Heart right ventricle (tissue), 16 donors: Measurements from ENCODE around the gene ANO10. TPM values are rescaled to one million over a fixed set of nuclear protein-coding genes. Genes with fewer than 3 reads are reported as not detected.
A peak's percentile ranks its signal among the peaks of the same experiment; 100 is the strongest.

Source experiments
- ATAC-seq, 8 donors: fragments of 200-7000 bp; cut with Tn5 transposase; one replicate each; pipeline ENCODE4 v1.9.1; 2020; ENCODE audit warnings: mild to moderate bottlenecking in 8 of 8, moderate library complexity in 8 of 8, moderate number of reproducible peaks in 1 of 8
- DNase-seq, 2 donors: peaks; one replicate each; pipeline ENCODE4 v3.0.0-alpha.2; 2020
- H3K27ac ChIP-seq, 10 donors: fragments of 200-600 bp; sonication (generic) in 2 of 10; one replicate each; pipeline versions ENCODE4 v1.5.0 to v1.8.0; 2020 to 2022; ENCODE audit warnings: mild to moderate bottlenecking in 3 of 10
- H3K27me3 ChIP-seq, 7 donors: fragments of 200-600 bp; one replicate each; pipeline ENCODE4 v1.8.0; 2021 to 2022; ENCODE audit warnings: mild to moderate bottlenecking in 2 of 7
- H3K36me3 ChIP-seq, 9 donors: fragments of 200-600 bp; sonication (generic) in 1 of 9; one replicate each; pipeline versions ENCODE4 v1.5.0 to v1.8.0; 2020 to 2022; ENCODE audit warnings: mild to moderate bottlenecking in 2 of 9
- H3K4me1 ChIP-seq, 9 donors: fragments of 200-600 bp; sonication (generic) in 1 of 9; one replicate each; pipeline versions ENCODE4 v1.5.0 to v1.8.0; 2020 to 2022; ENCODE audit warnings: mild to moderate bottlenecking in 4 of 9
- H3K4me3 ChIP-seq, 10 donors: fragments of 200-600 bp; sonication (generic) in 2 of 10; one replicate each; pipeline versions ENCODE4 v1.5.0 to v1.8.0; 2020 to 2022; ENCODE audit warnings: mild to moderate bottlenecking in 7 of 10, moderate library complexity in 2 of 10
- H3K9me3 ChIP-seq, 11 donors: fragments of 200-600 bp in 10 of 11; sonication (generic) in 2 of 11; one replicate each; pipeline versions ENCODE4 v1.5.0 to v1.8.0; 2013 to 2022; ENCODE audit warnings: mild to moderate bottlenecking in 2 of 11, control low read depth in 1 of 11, moderate library complexity in 1 of 11
- whole genome bisulfite sequencing, 2 donors: extraction: QIAGEN DNeasy Blood & Tissue Kit; methylation state at CpG; one replicate each; pipeline ENCODE4 v1.1.7; 2013; ENCODE audit warnings: inconsistent platforms in 1 of 2; 5-methylcytosine and 5-hydroxymethylcytosine counted together
- intact Hi-C, 10 donors: fragments of 100-400 bp; cut with DNase I; formaldehyde crosslinking; loops; one replicate each; pipeline versions ENCODE4 v1.11.1 to v1.14.2; 2022
- polyA plus RNA-seq, 2 donors: library from polyadenylated mRNA; stranded (reverse); fragments of 200-250 nt; gene quantifications; one replicate each; pipeline ENCODE4 v1.2.3, GENCODE V29; 2013
- total RNA-seq, 10 donors: library from RNA; stranded (reverse); fragmentation: NEBNext Ultra II Directional in 3 of 10; extraction: Animal tissue kit (Norgen Biotek cat#: 25700) in 3 of 10; gene quantifications; one replicate each; pipeline versions ENCODE4 v1.2.1 to v1.2.4, GENCODE V29; 2021 to 2023
- TF ChIP-seq, protein P1 (sequence below), 9 donors: fragments of 200-600 bp; sonication (generic) in 2 of 9; IDR thresholded peaks; one replicate each; pipeline versions ENCODE4 v1.5.0 to v1.8.0; 2021 to 2022; ENCODE audit warnings: antibody characterized with exemption in 9 of 9, mild to moderate bottlenecking in 5 of 9, moderate library complexity in 1 of 9
- donor health status: Arrhythmogenic right ventricular cardiomyopathy.
- donor health status: ischemic (EF 13 %, LVEDD 7.1; RV severe dilation, severe dysfunction).
- donor health status: healthy with polysubstance abuse.
- donor health status: DM: no; HTN: yes; CAD: no.
- donor health status: DM: no; HTN: no; CAD: no.
- donor health status: ischemic (EF 25% LVEDD 6.9; RV normal size, moderate dysfunction).
- donor health status: ischemic (EF 25% LVEDD 5.7; RV mildly dilated, moderate dysfunction).
- donor health status: healthy.
- donor health status: DM: yes; HTN: yes; CAD: no.
- donor health status: Ischemic cardiomyopathy.
- donor health status: ischemic (EF 35%, LVEDD 5.7; RV mildly dilated, moderate dysfunction).
- donor health status: nonischemic (EF 11% LVEDD 7.7; RV severe dilation, severe dysfunction).
- donor health status: DM: yes; HTN: yes; CAD: no.
- donor health status: PGD.
- donor health status: ischemic (EF 29% LVEDD 5.4; RV normal size, mild dysfunction).
- donor health status: nonischemic (EF 23%, LVEDD 6.1; RV moderate dilation, normal function).

The ANO10 gene
- total and polyA plus RNA-seq, 12 donors: 7.1 to 24.2 (median 13.3) TPM

GRCh38 chr3:43364926-43365325, 256.9 kb downstream of the ANO10 start:
- Histone ChIP-seq H3K9me3 (no peaks in the 10 kb centered on the region), H3K27ac (peak overlapping the region in 7 of 10 donors; percentile 14 to 79 (median 69)), H3K36me3 (peaks cover 0 to 11% (median 0%) of the 10 kb centered on the region in 9 donors), H3K4me3 (no peak overlapping the region), H3K4me1 (peaks cover 4 to 45% (median 15%) of the 10 kb centered on the region in 9 donors), H3K27me3 (no peaks in the 10 kb centered on the region)
- ATAC-seq (no peak), DNase-seq (no peak)
- WGBS, 2 donors: 96 to 97% methylated on average over 14 of the region's 14 CpGs
- intact Hi-C loops: loop anchor here in 2 of 10 donors (10.0 kb wide), 2 partner anchors 140 to 190 kb away; no protein-coding TSS in a partner anchor
- TF ChIP-seq, protein P1, sequence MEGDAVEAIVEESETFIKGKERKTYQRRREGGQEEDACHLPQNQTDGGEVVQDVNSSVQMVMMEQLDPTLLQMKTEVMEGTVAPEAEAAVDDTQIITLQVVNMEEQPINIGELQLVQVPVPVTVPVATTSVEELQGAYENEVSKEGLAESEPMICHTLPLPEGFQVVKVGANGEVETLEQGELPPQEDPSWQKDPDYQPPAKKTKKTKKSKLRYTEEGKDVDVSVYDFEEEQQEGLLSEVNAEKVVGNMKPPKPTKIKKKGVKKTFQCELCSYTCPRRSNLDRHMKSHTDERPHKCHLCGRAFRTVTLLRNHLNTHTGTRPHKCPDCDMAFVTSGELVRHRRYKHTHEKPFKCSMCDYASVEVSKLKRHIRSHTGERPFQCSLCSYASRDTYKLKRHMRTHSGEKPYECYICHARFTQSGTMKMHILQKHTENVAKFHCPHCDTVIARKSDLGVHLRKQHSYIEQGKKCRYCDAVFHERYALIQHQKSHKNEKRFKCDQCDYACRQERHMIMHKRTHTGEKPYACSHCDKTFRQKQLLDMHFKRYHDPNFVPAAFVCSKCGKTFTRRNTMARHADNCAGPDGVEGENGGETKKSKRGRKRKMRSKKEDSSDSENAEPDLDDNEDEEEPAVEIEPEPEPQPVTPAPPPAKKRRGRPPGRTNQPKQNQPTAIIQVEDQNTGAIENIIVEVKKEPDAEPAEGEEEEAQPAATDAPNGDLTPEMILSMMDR (IDR thresholded peaks at IDR 0.05): no peak

DNA sequence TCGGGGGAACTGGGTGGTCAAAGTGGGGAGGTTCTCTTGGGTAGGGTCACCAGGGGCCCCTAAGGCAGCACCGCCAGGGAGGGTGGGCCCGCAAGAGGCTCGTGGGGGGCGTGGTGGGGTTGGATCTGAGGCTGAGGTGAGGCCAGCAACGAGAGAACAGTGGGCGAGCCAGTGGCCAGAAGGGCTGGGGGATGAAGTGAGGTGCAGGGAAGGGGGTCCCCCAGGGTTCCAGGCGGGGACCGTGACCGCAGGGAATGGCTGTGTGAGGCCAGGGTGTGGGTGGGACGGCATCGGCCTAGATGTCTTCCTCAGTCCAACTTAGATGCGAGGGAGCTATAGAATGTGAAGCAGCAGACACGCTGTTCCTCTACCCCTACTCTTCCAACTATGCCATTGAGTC, 257.3 kb downstream of the ANO10 start:
- no peaks in the 10 kb centered on the region for H3K9me3 ChIP-seq
- intact Hi-C loops: loop anchor here in 2 of 10 donors (10.0 kb wide), 2 partner anchors 140 to 190 kb away; no protein-coding TSS in a partner anchor
- no peak for DNase-seq
- WGBS, 2 donors: 97 to 98% methylated on average over 14 of the region's 14 CpGs
- H3K27ac ChIP-seq: peak overlapping the region in 6 of 10 donors; percentile 14 to 79 (median 72)
- peaks cover 3 to 45% (median 15%) of the 10 kb centered on the region in 9 donors for H3K4me1 ChIP-seq
- no peaks in the 10 kb centered on the region for H3K27me3 ChIP-seq
- H3K4me3 ChIP-seq: no peak overlapping the region
- peaks cover 0 to 11% (median 0%) of the 10 kb centered on the region in 9 donors for H3K36me3 ChIP-seq
- TF ChIP-seq, protein P1 (IDR thresholded peaks at IDR 0.05): no peak
- ATAC-seq: no peak

DNA sequence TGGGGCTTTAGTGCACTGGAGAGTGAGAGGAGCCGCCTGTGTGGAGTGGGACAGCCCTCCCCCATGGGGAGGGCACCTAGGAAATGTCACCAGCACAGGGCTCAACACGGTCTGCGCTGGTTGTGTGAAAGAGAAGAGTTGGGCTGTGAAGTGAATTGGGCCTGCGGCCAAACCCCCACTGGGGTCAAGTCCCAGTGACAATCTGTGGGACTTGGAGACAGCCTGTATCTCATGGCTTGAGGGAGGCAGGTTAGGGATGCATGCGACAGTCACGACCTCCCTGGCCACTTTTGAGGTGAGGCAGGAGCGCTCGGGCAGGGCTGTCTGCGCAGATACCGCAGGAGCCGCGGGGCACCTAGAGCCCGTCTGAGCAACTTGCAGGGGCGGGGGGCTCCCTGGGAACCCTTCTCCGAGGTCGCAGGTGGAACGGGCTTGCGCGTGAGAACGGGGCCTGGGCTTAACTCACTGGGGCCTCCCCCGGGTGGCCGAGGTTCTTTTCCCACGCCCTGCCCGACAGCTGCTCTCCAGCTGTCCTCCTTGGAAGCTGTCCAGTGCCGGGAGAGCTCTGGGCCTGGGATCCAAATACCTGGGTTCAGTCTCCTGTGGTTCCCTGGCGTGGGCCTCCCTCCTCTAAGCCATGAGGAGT, 258.1 kb downstream of the ANO10 start:
- H3K4me3 ChIP-seq: no peak overlapping the region
- TF ChIP-seq, protein P1 (IDR thresholded peaks at IDR 0.05): no peak
- intact Hi-C loops: loop anchor here in 4 of 10 donors (1.0 to 10.0 kb wide), 4 partner anchors 45 to 189 kb away; no protein-coding TSS in a partner anchor
- H3K27me3 ChIP-seq: no peaks in the 10 kb centered on the region
- H3K9me3 ChIP-seq: no peaks in the 10 kb centered on the region
- peaks cover 0 to 11% (median 0%) of the 10 kb centered on the region in 9 donors for H3K36me3 ChIP-seq
- ATAC-seq (peak; percentile 60 to 79 (median 66)), DNase-seq (peak; percentile 75 to 76)
- peaks cover 3 to 45% (median 15%) of the 10 kb centered on the region in 9 donors for H3K4me1 ChIP-seq
- H3K27ac ChIP-seq: peak overlapping the region in 9 of 10 donors; percentile 24 to 79 (median 61)
- 71 to 78% methylated on average over 26 of the region's 26 CpGs for WGBS, 2 donors

GRCh38 chr3:43362961-43363360, 258.9 kb downstream of the ANO10 start:
- DNase-seq (no peak), ATAC-seq (no peak)
- Histone ChIP-seq H3K4me3 (no peak overlapping the region), H3K36me3 (peaks cover 0 to 11% (median 0%) of the 10 kb centered on the region in 9 donors), H3K4me1 (peaks cover 3 to 45% (median 15%) of the 10 kb centered on the region in 9 donors), H3K27me3 (no peaks in the 10 kb centered on the region), H3K9me3 (peaks cover 0 to 5% (median 0%) of the 10 kb centered on the region in 11 donors), H3K27ac (peak overlapping the region in 9 of 10 donors; percentile 24 to 79 (median 61))
- TF ChIP-seq, protein P1 (IDR thresholded peaks at IDR 0.05): no peak
- 93% methylated on average over 6 of the region's 6 CpGs for WGBS, 2 donors
- intact Hi-C loops: loop anchor here in 4 of 10 donors (1.0 to 10.0 kb wide), 4 partner anchors 45 to 188 kb away; no protein-coding TSS in a partner anchor
